Glutamatergic neuron (in vitro differentiated cells): ENCODE measurements around the gene ZNF200. TPM values are rescaled to one million over a fixed set of nuclear protein-coding genes. Genes with fewer than 3 reads are reported as not detected.
A peak's percentile ranks its signal among the peaks of the same experiment; 100 is the strongest.
"Not testable (repeated sequence)": the region's sequence is repeated elsewhere in the genome, so short reads cannot be mapped to it uniquely, and the experiment has no call there.

Experiments
- DNase-seq: peaks from one replicate; pipeline ENCODE4 v3.0.0; 2022
- H3K27ac Mint-ChIP-seq: one replicate; pipeline ENCODE4 v1.8.0; 2020; ENCODE audit warnings: mild to moderate bottlenecking, mixed read lengths, inconsistent platforms; ENCODE audit not compliant: unreplicated experiment
- H3K27me3 Mint-ChIP-seq: one replicate; pipeline ENCODE4 v1.8.0; 2020; ENCODE audit warnings: mild to moderate bottlenecking, moderate library complexity, mixed read lengths, inconsistent platforms; ENCODE audit not compliant: unreplicated experiment
- H3K36me3 Mint-ChIP-seq: one replicate; pipeline ENCODE4 v1.8.0; 2020; ENCODE audit warnings: mild to moderate bottlenecking, mixed read lengths, inconsistent platforms; ENCODE audit not compliant: unreplicated experiment
- H3K4me1 Mint-ChIP-seq: one replicate; pipeline ENCODE4 v1.8.0; 2020; ENCODE audit warnings: mild to moderate bottlenecking, low read depth, mixed read lengths, inconsistent platforms; ENCODE audit not compliant: unreplicated experiment
- H3K4me3 Mint-ChIP-seq: one replicate; pipeline ENCODE4 v1.8.0; 2020; ENCODE audit warnings: mild to moderate bottlenecking, mixed read lengths, inconsistent platforms; ENCODE audit not compliant: unreplicated experiment
- H3K9me3 Mint-ChIP-seq: one replicate; pipeline ENCODE4 v1.8.0; 2020; ENCODE audit warnings: mild to moderate bottlenecking, moderate library complexity, mixed read lengths, inconsistent platforms; ENCODE audit not compliant: unreplicated experiment
- total RNA-seq: library from RNA; stranded (reverse); fragmentation: NEBNext Ultra II Directional; extraction: Animal tissue kit (Norgen Biotek cat#: 25700); gene quantifications from one replicate; pipeline ENCODE4 v1.2.1, GENCODE V29; 2021; ENCODE audit not compliant: unreplicated experiment
- TF ChIP-seq, protein P1 (sequence below): fragments of 200-600 bp; sonication (generic); IDR thresholded peaks from one replicate; pipeline ENCODE4 v1.5.0; 2021; ENCODE audit not compliant: partially characterized antibody, unreplicated experiment

Gene ZNF200
- total RNA-seq, 1 donor from 2014 or later: 12.2 TPM

DNA sequence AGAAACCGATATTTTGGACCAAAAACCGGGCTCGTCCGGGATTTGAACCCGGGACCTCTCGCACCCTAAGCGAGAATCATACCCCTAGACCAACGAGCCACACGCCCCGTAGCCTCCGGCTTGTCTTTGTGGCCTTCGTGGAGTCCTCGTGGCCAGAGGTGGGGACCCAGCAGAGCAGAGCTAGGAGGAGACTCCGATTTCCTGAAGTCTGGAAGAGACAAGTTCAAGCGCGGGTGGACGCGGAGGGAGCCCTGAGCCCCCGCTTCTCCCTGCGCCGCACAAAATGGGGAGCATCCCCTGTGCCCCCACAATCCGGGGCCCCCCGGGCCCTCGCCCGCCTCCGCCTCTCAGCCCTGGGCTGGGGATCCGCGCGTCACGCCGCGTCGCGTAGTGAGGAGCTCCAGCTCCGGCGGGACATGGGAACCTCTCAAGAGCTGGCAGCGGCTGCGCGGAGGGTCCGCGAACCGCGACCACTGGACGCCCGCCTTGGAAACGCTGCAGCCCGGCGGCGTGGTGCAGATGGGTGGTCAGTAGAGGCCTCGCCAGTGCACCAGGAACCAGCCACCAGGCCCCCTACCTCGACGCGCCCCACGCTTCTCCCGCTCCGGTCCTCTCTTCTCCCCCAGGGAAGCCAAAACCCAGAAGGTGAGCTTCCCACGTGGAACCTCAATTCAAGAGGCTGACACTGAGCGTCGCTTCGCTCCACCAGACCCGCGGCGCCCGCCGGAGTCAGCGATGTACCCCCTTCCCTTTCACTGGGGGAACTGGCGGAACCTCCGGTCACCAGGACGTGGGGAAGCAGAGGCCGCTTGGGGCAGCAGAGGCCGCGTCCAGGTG lies 52.1 kb downstream of the ZNF200 start:
- Mint-ChIP-seq H3K4me1 (peaks cover 7% of the 10 kb centered on the region), H3K36me3 (peaks cover 3% of the 10 kb centered on the region), H3K4me3 (peak overlapping the region; percentile 78), H3K27ac (peak overlapping the region; percentile 67), H3K9me3 (peaks cover 22% of the 10 kb centered on the region), H3K27me3 (peaks cover 41% of the 10 kb centered on the region)
- TF ChIP-seq, protein P1, sequence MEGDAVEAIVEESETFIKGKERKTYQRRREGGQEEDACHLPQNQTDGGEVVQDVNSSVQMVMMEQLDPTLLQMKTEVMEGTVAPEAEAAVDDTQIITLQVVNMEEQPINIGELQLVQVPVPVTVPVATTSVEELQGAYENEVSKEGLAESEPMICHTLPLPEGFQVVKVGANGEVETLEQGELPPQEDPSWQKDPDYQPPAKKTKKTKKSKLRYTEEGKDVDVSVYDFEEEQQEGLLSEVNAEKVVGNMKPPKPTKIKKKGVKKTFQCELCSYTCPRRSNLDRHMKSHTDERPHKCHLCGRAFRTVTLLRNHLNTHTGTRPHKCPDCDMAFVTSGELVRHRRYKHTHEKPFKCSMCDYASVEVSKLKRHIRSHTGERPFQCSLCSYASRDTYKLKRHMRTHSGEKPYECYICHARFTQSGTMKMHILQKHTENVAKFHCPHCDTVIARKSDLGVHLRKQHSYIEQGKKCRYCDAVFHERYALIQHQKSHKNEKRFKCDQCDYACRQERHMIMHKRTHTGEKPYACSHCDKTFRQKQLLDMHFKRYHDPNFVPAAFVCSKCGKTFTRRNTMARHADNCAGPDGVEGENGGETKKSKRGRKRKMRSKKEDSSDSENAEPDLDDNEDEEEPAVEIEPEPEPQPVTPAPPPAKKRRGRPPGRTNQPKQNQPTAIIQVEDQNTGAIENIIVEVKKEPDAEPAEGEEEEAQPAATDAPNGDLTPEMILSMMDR: no peak
- DNase-seq: peak; percentile 71

DNA sequence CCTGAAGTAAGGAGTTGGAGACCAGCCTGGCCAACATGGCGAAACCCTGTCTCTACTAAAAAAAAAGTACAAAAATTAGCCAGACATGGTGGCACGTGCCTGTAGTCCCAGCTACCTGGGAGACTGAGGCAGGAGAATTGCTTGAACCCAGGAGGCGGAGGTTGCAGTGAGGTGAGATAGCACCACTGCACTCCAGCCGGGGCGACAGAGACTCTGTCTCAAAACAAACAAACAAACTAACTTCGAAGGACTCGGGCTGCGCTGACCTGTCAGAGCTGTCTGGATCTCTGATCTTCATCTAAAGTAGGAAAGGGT lies 52.7 kb downstream of the ZNF200 start:
- Mint-ChIP-seq H3K4me3 (peak overlapping the region; percentile 78), H3K27me3 (peaks cover 39% of the 10 kb centered on the region)
- not testable (repeated sequence) for H3K27ac Mint-ChIP-seq

GRCh38 chr16:3180445-3180878 lies 54.5 kb downstream of the ZNF200 start:
- no peak for DNase-seq
- H3K27me3 Mint-ChIP-seq: peaks cover 38% of the 10 kb centered on the region
- H3K36me3 Mint-ChIP-seq: peaks cover 6% of the 10 kb centered on the region
- H3K4me1 Mint-ChIP-seq: peaks cover 5% of the 10 kb centered on the region
- TF ChIP-seq, protein P1: no peak
- no peak overlapping the region for H3K4me3 Mint-ChIP-seq
- peaks cover 20% of the 10 kb centered on the region for H3K9me3 Mint-ChIP-seq
- no peak overlapping the region for H3K27ac Mint-ChIP-seq

More for the DNA sequence above, 52.7 kb downstream of the ZNF200 start:
- not testable (repeated sequence) for H3K4me1 Mint-ChIP-seq, H3K36me3 Mint-ChIP-seq, DNase-seq
- peaks cover 17% of the 10 kb centered on the region for H3K9me3 Mint-ChIP-seq

GRCh38 chr16:3179651-3180050 lies 55.3 kb downstream of the ZNF200 start:
- peaks cover 38% of the 10 kb centered on the region for H3K27me3 Mint-ChIP-seq
- TF ChIP-seq, protein P1: no peak
- peaks cover 6% of the 10 kb centered on the region for H3K36me3 Mint-ChIP-seq
- DNase-seq: no peak
- H3K27ac Mint-ChIP-seq: no peak overlapping the region
- H3K4me3 Mint-ChIP-seq: no peak overlapping the region
- peaks cover 21% of the 10 kb centered on the region for H3K9me3 Mint-ChIP-seq
- peaks cover 5% of the 10 kb centered on the region for H3K4me1 Mint-ChIP-seq

DNA sequence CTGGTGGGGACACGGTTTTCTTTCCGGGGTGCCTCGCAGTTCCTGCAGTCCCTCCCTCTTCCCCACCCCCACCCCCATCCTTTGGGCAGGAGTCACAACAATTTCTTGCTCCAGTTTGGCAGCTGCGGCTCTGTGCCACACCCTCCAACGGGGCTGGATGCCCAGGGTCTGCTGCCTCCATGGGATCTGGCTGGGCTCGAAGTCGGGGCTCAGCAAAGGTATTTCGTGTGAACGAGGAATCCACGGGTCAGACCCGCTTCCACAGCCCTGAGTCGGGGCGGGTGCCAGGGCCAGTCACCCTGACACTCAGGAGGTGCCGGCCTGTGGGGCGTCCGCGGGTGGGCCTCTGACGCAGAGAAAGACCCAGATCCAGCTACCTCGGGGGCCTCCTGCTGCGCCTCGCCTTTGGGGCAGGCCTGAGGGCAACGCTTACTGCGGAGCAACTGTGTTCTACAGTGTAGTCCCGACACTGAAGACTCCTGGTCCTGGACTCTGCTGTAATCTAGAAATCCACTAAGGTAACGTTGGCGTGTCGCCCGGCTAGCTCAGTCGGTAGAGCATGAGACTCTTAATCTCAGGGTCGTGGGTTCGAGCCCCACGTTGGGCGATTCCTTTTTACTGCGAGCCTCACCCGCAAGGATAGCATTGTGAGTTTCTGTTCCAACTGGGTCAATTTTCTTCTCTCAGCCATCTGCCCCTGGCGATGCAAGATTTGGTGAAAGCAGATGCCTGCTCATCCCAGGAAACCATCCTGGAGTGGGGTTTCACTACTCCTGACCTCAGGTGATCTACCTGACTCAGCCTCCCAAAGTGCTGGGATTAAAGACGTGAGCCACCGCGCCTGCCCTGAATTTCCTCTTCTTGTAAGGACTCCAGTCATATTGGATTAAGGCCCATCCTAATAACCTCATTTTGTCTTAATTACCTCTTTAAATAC lies 59.5 kb downstream of the ZNF200 start:
- no peak for DNase-seq
- Mint-ChIP-seq H3K36me3 (peaks cover 3% of the 10 kb centered on the region), H3K27me3 (peaks cover 24% of the 10 kb centered on the region), H3K9me3 (peaks cover 10% of the 10 kb centered on the region), H3K27ac (no peak overlapping the region), H3K4me3 (no peak overlapping the region), H3K4me1 (peaks cover 2% of the 10 kb centered on the region)
- TF ChIP-seq, protein P1: no peak
